NCI-H1105 (cell line): ENCODE results near the gene PKD2L2.
"Not testable (repeated sequence)": the region's sequence is repeated elsewhere in the genome, so short reads cannot be mapped to it uniquely, and the experiment has no call there.

Experiments
- DNase-seq: peaks from one replicate; lab custom pipeline; 2025; lab: John Stamatoyannopoulos, UW

PKD2L2 gene

DNA sequence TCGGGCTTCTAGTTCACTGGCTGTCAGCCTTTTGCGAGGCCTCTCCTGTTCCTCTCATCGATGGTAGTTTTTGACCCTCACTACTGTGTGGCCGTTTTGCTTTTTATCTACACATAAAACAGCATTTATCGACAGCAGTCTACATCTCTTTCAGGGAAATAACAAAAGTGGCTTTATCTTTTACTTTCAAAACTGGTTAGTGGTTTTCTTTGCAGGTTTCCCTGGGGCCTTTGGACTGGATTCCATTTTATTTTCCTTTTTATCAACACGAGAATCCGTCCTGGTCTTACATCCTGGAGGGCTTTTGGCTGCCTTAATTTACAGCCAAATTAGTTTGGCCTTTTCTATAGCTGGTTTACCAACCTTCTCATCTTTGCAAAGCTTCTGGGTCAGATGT is 793 bp upstream of the PKD2L2 start:
- DNase-seq = no peak

DNA sequence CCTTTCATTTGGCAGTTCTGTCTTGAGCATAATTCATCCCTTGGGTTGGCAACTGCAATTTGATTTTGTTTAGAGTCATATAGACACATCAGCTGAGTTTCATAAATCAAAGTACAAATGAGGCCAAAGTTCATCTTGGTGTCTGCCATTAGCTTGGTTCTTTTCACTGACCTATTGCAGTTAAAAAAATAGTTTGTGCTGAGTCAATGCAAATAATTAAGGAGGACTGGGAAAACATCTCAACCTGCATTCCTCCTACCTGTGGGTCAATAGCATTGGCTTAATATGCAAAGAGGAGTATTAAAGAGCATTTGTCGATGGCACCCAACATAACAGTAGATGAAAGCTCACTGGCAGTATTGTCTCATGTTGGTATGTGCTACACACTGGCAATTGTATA is 1.6 kb downstream of the PKD2L2 start:
- no peak for DNase-seq

GRCh38 chr5:137891849-137892248 is 2.6 kb downstream of the PKD2L2 start:
- no peak for DNase-seq

DNA sequence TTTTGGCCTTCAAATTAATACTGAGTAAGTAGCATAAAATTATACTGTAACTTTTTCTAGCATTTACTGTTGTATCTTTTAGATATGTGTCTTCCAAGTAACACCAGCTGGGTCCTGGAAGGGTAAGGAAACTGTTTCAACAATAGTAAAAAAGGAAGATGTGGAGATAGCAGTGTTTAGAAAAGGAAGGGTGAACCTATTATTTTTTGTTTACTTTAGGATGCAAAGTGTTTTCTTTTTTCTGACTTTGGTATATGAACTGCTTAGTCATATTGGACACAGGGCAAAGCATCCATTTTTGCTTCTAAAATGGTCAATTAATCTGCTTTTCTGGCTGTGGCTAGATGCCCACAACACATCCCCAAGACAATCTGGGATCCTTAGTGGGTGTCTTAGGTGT is 5.3 kb downstream of the PKD2L2 start:
- no peak for DNase-seq

GRCh38 chr5:137896560-137896959 is 7.3 kb downstream of the PKD2L2 start:
- no peak for DNase-seq

DNA sequence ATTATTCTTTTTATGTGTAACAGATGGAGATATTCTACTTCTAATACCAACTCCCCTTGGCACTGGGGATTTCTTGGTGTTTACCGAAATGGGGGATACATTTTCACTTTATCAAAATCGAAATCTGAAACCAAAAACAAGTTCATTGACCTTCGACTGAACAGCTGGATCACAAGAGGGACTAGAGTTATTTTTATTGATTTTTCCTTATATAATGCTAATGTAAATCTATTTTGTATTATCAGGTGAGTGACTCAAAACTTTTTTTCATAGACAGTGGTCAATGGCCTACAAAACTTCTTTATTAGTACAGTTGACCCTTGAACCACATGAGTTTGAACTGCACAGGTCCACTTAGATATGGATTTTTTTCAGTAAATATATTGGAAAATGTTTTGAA is 10.2 kb downstream of the PKD2L2 start:
- DNase-seq = no peak

DNA sequence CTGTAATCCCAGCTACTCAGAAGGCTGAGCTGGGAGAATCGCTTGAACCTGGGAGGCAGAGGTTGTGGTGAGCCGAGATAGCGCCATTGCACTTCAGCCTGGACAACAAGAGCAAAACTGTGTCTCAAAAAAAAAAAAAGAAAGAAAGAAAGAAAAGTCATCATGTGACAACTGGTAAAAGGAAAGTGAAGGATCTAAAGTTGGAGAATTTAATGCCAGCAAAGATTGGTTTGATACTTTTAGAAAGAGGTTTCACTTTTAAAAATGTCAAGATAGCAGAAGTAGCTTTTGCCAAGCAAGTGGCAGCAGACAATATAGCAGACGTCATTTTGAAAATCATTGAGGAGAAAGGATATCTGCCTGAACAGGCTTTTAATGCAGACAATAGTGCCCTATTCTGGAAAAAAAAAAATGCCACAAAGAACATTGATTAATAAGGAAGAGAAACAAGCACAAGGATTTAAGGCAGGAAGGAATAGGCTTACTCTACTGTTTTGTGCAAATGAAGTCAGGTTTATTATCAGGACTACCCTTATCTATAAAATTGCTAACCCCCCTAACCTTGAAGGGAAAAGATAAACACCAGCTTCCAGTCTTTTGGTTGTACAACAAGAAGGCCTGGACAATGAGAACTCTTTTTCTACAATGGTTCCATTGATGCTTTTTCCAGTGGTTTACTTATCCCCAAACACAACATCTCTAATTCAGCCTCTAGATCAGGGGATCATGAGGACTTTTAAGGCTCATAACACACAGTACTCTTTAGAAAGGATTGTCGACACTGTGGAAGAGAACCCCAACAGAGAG is 12.0 kb downstream of the PKD2L2 start:
- no peak for DNase-seq

DNA sequence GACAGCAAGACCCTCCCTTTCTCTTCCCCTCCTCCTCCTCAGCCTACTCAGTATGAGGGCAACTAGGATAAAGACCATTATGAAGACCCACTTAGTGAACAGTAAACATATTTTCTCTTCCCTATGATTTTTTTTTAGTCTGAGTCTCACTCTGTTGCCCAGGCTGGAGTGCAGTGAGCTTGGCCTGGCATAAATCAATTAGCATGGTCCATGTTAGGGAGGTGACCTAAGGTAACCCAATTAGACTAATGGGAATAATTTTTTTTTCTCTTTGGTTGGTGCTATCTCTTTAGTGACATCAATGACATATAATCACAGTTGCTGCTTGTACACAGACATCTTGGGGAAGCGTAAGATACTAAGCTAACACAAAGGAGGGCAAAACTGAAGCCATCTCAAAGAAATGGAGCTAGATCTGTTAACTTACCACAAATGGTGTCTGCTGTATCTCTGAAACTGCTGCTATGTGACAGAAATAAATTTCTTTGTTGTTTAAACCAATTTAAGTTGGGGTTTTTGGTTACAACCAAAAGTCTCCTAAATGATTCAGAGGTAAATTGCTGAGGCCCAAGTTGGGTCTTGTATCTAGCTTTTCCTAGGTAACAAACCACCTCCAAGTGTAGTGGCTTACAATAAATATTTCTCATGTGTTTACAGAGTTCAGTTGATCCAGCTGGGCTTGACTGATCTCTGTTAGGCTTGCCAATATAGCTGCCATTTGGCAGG is 13.3 kb downstream of the PKD2L2 start:
- DNase-seq = no peak

GRCh38 chr5:137914758-137915157 is 25.5 kb downstream of the PKD2L2 start:
- DNase-seq = no peak

- no peak for DNase-seq
These were observed 27.7 kb downstream of the PKD2L2 start for GRCh38 chr5:137916923-137917322.

GRCh38 chr5:137921931-137922330 is 32.7 kb downstream of the PKD2L2 start:
- DNase-seq = no peak

DNA sequence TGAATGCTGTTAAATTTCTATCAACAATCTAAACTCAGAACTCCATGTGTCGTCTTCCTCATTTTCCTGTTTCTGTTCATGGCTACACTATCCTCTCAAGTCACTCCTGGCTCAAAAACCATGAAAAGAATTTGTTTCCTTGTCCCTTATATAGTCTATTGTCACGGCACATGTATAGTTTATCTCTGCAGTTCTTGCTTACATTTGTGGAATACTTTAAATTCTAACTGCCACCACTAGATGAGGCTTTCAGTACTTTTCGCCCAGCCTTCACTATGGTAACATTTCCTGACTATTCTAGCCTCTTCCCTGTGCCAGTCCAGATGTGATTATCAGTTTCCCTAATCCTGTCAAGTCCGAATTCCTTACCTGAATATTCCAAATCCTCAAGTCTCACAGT is 34.6 kb downstream of the PKD2L2 start:
- no peak for DNase-seq

GRCh38 chr5:137932800-137933199 is 43.5 kb downstream of the PKD2L2 start:
- no peak for DNase-seq

DNA sequence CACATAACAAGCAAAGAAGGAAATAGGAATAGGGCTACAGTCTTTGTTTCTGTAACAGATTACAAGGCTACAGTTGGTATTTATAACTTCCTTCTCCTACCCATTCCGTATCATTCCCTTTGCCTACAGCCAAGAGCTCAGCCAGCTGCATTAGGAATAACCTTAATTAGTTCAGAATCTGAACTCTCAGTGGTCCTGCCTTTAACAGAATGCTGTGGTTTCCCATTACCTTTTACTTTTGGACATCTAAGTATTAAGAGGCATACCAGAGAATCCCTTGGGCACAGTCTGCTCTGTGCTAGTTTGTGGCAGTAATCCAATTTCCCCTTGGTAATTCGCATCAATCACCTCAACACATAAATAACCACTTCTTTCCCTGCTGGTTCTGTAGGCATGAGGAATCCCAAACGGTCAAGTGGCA is 44.2 kb downstream of the PKD2L2 start:
- no peak for DNase-seq

DNA sequence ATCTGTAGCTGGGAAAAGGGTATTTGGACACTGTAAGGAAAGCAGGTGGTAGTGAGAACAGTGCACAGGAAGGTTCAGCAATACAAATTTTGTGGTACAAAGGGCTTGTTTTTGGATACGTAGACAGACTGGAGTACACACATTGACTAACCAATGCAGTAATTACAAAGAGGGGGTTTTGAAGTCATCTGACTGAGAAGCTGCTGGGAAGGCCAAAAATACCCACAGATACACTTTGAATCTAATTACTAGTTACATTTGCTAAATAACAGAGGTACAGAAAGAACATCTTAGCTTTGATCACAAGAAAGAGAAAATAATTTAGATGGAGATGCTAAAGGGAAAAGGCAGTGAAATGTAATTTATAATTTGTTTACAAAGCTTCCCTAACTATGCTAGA is 45.9 kb downstream of the PKD2L2 start:
- DNase-seq = no peak

GRCh38 chr5:137935694-137936093 is 46.4 kb downstream of the PKD2L2 start:
- no peak for DNase-seq

DNA sequence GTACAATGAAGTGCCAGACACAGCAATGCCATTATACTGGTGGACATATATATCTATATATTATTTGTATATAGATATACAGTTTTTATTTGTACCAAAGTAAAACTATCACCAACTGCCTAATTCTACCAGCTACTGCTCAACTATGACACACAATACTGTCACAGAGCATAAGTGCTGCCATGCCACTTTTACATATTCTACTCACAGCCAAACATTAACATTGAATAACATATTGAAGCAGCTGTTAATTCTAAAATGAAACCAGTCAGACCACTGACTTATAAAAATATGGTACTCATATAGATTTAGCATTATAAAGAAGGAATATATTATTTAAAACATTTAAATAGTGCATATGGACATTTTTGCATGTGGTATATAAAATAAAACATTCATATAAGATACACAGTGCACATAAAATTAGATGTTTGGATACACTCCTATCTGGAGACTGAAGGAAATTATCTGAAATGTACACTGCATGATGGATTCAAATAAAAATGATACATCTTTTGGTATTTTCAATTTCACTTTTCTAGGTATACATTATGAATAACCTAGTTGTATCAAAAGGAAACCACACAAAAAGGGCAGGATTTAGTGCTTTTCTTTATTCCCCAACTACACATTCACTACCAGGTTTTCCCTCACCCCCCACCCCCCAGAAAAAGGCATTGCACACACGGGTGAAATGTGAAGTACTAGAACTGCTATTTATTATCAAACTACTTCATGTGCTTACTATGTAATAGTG is 48.9 kb downstream of the PKD2L2 start:
- no peak for DNase-seq

GRCh38 chr5:137938751-137939143 is 49.5 kb downstream of the PKD2L2 start:
- no peak for DNase-seq

DNA sequence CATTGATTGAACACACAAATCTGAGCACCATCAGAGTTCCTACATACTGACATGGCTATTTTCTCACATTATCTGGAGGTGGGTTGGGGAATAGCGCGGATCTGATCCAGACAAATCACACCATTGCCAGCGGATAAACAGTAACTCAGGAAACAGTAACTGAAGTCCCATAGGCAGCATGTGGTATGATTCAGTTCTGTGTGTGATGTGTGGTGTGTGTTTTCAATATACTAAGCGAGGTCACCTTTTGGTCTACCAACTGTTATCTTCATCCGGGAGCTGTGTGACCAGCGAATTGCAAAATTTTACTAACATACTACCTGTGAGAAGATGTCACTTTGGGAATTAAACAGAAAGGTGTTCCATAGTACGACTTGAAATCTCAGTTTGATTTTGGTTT is 50.1 kb downstream of the PKD2L2 start:
- no peak for DNase-seq

DNA sequence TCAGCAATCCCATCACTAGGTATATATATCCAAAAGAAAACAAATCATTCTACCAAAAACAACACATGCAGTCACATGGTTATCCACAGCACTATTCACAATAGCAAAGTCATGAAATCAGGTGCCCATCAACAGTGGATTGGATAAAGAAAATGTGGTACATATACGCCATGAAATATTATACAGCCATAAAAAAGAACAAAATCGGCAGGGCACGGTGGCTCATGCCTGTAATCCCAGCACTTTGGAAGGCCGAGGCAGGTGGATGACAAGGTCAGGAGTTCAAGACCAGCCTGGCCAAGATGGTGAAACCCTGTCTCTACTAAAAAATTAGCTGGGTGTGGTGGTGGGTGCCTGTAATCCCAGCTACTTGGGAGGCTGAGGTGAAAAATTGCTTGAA is 55.0 kb downstream of the PKD2L2 start:
- DNase-seq = not testable (repeated sequence)

DNA sequence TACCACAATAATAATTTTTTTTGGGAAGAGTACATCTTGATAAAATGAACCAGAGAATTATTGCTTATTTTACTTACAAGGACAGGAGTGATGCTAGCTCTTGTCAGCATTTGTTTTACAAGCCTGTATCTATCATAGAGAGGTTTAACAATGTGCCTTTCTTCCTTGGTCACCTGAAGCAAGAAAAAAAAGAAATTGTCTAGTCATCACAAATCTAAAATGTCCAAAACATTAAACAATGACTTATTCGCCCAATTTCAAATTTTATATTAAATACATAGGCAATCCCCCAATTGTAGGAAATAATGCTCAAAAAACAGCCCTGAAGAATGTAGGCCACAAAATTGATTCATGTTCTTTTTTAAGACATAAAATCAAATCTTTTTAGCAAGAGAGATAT is 56.6 kb downstream of the PKD2L2 start:
- DNase-seq = no peak

DNA sequence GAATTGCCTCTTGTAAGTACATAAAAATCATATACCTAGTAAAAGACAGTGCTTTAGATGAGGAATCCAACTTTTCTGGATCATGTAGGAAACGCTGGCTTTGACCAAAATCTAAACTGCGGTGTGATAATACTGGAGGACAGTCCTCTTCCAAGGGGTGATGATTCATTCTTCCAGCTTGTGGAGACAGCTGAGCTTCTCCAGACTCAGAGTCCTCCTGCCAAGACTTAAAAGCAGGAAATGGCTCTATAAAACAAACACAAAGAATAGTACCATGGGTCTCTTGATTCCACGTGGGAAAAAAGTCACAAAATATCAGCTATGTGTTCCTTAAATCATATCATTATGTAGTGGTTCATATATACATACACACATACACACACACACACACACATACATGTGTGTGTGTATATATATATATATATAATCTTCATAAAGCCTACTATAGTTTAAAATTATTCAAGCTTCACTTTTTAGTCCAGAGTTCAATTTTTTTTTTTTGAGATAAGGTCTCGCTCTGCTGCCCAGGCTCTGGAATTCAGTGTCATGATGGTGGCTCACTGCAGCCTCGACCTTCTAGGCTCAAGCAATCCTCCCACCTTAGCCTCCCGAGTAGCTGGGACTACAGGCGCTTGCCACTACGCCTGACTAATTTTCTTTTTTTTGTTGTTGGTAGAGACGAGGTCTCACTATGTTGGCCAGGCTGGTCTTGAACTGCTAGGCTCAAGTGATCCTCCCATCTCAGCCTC is 65.0 kb downstream of the PKD2L2 start:
- DNase-seq = no peak
